ENCODE data around the gene SENP3. TPM values are rescaled to one million over a fixed set of nuclear protein-coding genes. Genes with fewer than 3 reads are reported as not detected.

Gene SENP3
- total RNA-seq, 1 donor, result 50.1 TPM

DNA sequence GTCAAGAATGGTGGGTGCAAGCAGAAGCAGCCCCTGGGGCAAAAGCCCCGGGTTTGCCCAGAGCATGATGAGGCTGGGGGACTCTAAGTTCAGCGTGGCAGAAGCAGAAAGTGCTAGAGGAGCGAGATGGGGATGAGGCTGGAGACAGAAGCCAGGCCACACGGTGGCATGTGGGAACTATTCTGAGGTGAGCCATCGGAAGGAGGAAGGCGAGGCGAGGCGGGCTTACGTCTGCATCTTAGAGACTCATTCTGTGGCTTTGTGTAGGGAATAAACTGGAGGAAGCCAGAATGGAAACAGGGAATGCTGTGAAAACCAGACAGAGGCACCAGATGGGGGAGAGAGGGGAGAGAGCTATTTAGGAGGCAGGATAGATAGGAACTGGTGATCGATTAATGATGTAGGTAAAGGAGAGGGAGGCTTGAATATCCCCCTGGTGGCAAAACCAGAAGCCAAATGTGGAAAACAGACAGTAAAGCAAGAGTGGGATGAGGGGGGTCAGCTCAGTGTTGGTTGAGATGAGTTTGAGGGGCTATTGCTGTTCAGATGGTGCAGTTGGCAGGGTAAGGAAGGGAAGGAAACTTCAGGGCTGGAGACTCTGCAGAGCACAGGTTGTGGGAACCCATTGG lies 6.3 kb upstream of the SENP3 start:
- no peak for DNase-seq (ENCODE audit: low read depth in 2 of 3, low spot score in 2 of 3)

DNA sequence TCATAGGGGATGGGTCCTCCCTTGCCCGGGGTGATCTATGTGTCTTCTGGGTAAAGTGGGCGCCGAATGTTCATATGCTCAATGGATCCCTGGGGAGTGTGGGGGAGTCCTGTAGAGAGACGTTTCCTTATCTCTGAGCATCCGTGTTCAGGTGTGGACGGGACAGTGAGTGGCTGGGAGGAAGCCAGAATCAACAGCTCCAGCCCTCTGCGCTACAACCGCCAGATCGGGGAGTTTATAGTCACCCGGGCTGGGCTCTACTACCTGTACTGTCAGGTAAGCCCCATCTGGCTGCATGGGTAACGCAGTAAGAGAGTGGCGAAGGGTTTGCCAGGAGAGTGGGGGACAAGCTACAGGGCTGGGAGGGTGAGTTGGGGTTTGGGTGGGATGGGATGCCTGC lies 5.1 kb upstream of the SENP3 start:
- no peak for DNase-seq (ENCODE audit: low read depth in 2 of 3, low spot score in 2 of 3)

DNA sequence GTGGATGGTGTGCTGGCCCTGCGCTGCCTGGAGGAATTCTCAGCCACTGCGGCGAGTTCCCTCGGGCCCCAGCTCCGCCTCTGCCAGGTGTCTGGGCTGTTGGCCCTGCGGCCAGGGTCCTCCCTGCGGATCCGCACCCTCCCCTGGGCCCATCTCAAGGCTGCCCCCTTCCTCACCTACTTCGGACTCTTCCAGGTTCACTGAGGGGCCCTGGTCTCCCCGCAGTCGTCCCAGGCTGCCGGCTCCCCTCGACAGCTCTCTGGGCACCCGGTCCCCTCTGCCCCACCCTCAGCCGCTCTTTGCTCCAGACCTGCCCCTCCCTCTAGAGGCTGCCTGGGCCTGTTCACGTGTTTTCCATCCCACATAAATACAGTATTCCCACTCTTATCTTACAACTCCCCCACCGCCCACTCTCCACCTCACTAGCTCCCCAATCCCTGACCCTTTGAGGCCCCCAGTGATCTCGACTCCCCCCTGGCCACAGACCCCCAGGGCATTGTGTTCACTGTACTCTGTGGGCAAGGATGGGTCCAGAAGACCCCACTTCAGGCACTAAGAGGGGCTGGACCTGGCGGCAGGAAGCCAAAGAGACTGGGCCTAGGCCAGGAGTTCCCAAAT lies 4.5 kb upstream of the SENP3 start:
- DNase-seq (ENCODE audit: low read depth in 2 of 3, low spot score in 2 of 3), result no peak

DNA sequence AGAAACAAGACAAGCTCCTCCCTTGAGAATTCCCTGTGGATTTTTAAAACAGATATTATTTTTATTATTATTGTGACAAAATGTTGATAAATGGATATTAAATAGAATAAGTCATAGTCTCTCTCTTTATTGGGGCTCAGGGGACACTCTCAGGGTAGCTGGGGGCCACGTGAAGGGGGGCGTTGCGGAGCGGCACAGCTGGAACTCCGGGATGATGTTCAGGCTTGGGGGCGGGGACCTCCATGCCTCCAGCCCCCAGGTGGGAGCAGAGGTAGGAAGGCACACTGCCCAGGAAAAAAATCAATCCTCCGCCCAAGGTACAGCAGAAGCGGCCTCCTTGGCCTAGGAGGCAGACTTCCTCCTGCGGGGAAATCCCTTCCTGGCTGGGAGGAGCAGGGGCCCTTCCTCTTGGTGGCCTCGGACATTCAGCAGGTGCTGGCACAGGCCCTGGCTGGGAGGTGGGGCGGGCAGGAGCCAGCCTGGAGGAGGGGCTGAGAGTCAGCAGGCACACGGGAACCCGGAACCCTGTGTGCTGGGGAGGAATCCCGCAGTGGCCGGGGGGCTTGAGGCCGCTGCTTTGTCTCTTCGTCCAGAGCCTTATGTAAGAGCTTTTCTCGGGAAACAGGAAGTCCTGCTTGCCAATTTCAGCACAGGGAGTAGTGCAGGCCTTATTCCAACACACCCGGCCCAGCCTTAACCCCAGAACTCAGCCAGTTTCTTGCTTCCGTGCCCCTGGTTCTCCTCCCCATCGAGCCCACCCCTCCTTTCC lies 3.8 kb upstream of the SENP3 start:
- DNase-seq (ENCODE audit: low read depth in 2 of 3, low spot score in 2 of 3), result peak in 2 of 3 donors; percentile 69 to 81

DNA sequence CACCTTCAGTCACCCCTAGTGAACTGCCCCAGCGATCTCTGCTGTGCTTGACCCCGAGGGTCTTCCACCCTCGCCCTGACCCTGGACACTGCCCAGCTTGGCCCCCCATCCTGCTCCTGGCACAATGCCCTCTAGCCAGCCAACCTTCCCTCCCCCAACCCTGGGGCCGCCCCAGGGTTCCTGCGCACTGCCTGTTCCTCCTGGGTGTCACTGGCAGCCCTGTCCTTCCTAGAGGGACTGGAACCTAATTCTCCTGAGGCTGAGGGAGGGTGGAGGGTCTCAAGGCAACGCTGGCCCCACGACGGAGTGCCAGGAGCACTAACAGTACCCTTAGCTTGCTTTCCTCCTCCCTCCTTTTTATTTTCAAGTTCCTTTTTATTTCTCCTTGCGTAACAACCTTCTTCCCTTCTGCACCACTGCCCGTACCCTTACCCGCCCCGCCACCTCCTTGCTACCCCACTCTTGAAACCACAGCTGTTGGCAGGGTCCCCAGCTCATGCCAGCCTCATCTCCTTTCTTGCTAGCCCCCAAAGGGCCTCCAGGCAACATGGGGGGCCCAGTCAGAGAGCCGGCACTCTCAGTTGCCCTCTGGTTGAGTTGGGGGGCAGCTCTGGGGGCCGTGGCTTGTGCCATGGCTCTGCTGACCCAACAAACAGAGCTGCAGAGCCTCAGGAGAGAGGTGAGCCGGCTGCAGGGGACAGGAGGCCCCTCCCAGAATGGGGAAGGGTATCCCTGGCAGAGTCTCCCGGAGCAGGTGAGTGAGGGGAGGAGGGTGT lies 3.0 kb upstream of the SENP3 start, which contains the start of gene TNFSF13:
Gene TNFSF13 (plus strand): TSS at position 207 of the 776 bp plus-strand sequence. CDS start 290 bp downstream, at position 497.
- peak in 2 of 3 donors; percentile 60 to 81 for DNase-seq (ENCODE audit: low read depth in 2 of 3, low spot score in 2 of 3)

DNA sequence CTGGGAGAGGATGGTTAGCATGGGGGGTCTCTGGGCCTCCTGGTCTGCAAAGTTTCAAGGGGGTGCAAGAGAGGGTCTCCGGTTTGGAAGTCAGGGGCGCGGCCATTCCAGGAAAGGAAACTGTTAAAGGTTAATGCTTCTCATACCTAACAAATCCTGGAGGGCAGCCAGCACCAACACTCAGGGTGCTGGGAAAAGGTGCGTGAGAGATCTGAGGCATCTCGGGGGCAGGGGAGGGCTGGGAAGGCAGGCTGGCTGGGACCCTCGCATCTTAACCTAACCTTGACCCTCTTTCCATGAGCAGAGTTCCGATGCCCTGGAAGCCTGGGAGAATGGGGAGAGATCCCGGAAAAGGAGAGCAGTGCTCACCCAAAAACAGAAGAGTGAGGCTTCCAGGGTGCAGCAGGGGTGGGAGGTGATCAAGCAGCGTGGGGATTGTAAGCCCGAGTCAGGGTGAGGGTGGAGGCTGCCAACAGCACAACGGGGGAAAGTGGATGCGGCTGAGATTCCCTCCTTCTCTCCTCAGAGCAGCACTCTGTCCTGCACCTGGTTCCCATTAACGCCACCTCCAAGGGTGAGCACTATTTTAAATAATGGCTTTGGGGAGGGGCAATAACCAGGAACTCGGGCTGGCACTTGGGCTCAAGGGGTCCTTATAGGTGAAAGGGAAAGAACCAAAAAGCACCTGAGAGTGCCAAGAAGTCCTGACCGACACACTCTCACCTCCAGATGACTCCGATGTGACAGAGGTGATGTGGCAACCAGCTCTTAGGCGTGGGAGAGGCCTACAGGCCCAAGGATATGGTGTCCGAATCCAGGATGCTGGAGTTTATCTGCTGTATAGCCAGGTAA lies 2.2 kb upstream of the SENP3 start:
- no peak for DNase-seq (ENCODE audit: low read depth in 2 of 3, low spot score in 2 of 3)

DNA sequence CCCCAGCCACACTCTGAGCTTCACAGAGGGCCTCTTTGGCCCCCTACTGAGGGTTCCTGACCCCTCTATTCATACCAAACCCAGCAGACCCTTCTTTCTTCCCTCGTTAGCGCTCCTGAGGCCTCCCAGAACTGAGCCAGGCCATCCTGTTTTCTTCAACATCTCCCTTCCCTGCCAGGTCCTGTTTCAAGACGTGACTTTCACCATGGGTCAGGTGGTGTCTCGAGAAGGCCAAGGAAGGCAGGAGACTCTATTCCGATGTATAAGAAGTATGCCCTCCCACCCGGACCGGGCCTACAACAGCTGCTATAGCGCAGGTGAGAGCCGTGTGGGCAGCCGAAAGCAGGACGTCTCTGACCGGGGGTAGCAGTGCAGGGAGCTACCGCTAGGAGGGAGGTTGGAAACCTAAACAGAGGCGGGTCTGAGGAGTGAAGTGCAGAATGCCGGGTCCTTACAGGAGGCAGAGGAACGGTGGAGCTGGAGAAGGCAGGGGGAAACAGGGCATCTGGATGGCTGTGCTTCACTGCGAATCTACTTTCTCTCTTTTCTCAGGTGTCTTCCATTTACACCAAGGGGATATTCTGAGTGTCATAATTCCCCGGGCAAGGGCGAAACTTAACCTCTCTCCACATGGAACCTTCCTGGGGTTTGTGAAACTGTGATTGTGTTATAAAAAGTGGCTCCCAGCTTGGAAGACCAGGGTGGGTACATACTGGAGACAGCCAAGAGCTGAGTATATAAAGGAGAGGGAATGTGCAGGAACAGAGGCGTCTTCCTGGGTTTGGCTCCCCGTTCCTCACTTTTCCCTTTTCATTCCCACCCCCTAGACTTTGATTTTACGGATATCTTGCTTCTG lies 1.3 kb upstream of the SENP3 start:
- DNase-seq (ENCODE audit: low read depth in 2 of 3, low spot score in 2 of 3), result peak in 2 of 3 donors; percentile 52 to 69

DNA sequence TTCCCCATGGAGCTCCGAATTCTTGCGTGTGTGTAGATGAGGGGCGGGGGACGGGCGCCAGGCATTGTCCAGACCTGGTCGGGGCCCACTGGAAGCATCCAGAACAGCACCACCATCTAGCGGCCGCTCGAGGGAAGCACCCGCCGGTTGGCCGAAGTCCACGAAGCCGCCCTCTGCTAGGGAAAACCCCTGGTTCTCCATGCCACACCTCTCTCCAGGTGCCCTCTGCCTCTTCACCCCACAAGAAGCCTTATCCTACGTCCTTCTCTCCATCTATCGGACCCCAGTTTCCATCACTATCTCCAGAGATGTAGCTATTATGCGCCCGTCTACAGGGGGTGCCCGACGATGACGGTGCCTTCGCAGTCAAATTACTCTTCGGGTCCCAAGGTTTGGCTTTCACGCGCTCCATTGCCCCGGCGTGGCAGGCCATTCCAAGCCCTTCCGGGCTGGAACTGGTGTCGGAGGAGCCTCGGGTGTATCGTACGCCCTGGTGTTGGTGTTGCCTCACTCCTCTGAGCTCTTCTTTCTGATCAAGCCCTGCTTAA lies 617 bp upstream of the SENP3 start:
- peak in 2 of 3 donors; percentile 75 to 85 for DNase-seq (ENCODE audit: low read depth in 2 of 3, low spot score in 2 of 3)

DNA sequence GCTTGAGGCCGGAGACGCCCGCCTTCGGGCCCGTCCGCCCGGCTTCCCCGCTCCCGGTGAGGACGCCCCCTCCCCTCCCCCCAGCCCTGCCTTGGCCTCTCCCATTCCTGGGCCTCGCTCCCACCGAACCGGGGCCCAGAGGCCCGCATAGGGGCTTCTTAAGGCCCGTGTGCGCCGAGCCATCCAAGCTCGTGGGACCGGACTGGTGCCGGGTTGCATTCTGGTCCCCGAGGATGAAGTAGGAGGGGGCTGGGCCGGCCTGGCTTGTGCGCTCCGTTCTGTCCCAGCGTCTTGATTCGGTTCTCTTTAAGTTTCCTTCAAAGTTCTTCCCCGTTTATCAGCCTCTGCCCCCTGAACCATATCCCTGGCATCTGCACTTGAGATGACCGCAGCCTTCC lies 488 bp downstream of the SENP3 start:
- DNase-seq (ENCODE audit: low read depth in 2 of 3, low spot score in 2 of 3), result no peak

DNA sequence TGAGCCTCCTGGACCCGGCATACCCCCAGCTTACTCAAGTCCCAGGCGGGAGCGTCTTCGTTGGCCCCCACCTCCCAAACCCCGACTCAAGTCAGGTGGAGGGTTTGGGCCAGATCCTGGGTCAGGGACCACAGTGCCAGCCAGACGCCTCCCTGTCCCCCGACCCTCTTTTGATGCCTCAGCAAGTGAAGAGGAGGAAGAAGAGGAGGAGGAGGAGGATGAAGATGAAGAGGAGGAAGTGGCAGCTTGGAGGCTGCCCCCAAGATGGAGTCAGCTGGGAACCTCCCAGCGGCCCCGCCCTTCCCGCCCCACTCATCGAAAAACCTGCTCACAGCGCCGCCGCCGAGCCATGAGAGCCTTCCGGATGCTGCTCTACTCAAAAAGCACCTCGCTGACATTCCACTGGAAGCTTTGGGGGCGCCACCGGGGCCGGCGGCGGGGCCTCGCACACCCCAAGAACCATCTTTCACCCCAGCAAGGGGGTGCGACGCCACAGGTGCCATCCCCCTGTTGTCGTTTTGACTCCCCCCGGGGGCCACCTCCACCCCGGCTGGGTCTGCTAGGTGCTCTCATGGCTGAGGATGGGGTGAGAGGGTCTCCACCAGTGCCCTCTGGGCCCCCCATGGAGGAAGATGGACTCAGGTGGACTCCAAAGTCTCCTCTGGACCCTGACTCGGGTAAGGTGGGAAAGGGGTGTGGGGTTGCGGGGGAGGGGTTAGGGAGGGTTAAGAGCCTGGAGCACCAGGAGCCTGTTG lies 1.6 kb downstream of the SENP3 start:
- no peak for DNase-seq (ENCODE audit: low read depth in 2 of 3, low spot score in 2 of 3)

DNA sequence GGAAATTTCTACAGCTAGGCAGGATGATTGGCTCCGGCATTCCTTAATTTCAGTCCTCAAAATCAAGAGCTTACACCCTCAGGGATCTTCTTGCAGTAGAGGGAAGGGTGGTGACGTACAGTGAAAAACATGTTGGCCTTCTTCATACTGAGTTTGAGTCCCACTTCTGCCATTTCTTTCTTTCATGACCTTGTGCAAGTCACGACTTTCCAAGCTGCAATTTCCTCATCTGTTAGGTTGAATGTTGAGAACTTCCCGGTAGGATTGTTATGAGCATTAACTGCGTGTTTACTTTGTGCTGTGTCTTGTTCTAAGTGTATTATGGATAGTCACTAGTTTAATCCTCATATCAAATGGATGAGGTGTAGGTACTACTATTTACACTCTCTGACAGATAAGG lies 7.9 kb downstream of the SENP3 start:
- DNase-seq (ENCODE audit: low read depth in 2 of 3, low spot score in 2 of 3), result no peak

DNA sequence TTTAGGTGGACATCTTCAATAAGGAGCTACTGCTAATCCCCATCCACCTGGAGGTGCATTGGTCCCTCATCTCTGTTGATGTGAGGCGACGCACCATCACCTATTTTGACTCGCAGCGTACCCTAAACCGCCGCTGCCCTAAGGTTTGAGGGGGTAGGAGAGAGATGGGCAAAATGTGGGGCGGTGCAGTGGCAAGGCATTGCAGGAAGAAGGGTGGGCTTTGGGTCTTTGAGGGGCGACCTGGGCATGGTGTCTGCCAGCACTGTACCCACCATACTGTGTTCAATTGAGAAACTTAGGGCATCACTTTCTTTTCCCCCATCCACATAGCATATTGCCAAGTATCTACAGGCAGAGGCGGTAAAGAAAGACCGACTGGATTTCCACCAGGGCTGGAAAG lies 8.6 kb downstream of the SENP3 start:
- DNase-seq (ENCODE audit: low read depth in 2 of 3, low spot score in 2 of 3), result no peak

DNA sequence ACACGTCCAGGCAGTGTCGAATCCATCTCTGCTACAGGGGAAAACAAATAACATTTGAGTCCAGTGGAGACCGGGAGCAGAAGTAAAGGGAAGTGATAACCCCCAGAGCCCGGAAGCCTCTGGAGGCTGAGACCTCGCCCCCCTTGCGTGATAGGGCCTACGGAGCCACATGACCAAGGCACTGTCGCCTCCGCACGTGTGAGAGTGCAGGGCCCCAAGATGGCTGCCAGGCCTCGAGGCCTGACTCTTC lies 10.5 kb downstream of the SENP3 start:
- no peak for DNase-seq (ENCODE audit: low read depth in 2 of 3, low spot score in 2 of 3)

DNA sequence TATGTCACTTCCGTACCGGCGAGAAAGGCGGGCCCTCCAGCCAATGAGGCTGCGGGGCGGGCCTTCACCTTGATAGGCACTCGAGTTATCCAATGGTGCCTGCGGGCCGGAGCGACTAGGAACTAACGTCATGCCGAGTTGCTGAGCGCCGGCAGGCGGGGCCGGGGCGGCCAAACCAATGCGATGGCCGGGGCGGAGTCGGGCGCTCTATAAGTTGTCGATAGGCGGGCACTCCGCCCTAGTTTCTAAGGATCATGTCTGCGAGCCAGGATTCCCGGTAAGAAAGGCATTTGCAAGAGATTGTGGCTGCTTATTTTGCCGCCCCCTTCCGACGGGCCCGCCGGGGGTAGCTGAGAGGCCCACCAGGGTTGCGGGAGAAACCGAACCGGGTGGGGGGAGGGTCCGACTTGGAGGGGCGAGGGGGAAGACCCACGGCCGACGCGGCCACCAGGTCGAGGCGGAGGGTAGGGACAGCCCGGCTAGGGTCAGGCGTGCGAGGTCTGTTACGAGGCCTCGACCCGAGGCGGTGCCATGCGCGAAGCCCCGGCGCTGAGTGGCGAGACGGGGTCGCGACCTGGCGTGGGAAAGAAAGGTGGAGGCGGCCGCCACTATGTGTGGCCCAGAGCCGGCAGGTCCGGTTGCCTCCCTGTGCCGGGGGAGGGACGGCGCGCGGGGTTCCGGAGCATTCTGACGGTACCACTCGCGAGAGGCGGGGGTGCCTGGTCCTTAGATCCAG lies 11.0 kb downstream of the SENP3 start:
- DNase-seq (ENCODE audit: low read depth in 2 of 3, low spot score in 2 of 3), result peak; percentile 95 to 100 (median 99)

DNA sequence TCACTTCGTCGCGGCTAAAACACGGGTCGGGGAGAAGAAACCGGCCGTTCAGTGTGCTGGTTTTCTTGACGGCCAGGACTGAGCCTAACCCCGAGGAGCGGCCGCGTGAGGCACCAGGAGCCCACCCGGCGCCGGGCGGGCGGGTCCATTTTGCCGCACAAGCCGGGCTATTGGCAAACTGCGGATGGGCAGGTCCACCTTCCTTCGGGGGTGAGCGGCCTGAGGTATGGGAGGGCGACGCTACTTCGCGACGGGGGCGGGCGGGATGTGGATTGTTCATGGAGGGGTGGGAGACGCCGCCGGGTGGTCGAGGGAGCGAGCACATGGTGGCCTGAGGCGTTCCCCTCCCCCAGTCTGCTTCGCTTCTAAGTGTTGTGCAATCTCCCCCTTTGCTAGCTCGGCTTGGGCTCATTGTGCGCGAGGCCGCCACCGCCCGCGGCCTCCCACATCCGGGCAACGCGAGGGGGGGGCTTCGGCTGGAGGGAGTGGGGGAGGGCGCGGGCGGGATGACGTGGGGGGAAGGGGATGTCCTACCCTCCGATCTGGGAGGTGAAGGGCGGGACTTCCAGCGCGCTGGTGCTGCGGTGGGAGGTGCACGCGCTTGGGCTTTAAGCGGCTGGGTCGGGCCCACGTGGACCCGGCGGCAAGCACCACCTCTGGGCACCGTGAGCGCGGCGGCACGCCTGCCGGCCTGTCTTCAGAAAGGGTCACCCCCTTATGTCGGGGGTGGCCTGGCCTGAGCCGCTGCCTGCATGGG lies 11.8 kb downstream of the SENP3 start:
- peak; percentile 82 to 95 (median 93) for DNase-seq (ENCODE audit: low read depth in 2 of 3, low spot score in 2 of 3)

DNA sequence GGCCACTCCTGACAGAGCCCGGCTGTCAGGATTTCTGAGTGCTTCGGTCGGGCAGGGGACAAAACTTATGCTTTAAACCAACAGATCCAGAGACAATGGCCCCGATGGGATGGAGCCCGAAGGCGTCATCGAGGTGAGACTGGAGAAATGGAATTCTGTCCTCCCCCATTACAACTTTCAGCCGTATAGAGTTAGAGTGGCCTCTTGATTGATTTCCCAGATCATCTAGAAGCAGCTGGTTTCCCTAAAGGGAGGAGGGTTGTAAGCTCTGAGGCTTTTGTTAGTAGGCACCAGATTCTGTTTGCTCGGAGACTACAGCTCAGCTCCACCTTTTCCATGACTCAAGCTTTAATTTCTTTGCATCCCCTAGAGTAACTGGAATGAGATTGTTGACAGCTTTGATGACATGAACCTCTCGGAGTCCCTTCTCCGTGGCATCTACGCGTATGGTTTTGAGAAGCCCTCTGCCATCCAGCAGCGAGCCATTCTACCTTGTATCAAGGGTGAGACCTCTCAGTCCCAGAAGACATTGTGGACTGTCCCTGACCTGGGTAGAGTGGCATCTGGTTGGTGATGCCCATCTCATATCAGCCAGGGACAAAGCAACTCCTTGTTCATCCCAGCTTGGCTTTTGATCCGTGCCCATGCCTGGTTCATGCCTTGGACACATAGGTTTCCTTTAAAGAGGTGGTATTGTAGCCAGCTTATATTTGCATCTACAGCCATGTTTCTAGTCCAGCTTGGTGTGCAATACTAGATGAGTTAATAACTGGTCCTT lies 12.6 kb downstream of the SENP3 start:
- DNase-seq (ENCODE audit: low read depth in 2 of 3, low spot score in 2 of 3), result no peak
